HepG2 (cell line): ENCODE measurements around the gene CTTNBP2NL. TPM values are rescaled to one million over a fixed set of nuclear protein-coding genes. Genes with fewer than 3 reads are reported as not detected.

ENCODE experiments used
- CHCHD3 ChIP-seq: sonication (generic); formaldehyde crosslinking; IDR thresholded peaks from 2 replicates; pipeline ENCODE4 v1.8.0; 2022; ENCODE audit warnings: mild to moderate bottlenecking, missing genetic modification reagents, moderate library complexity
- ERF ChIP-seq: IDR thresholded peaks from 2 replicates; pipeline ENCODE4 v1.6.1; 2018; ENCODE audit warnings: missing biosample characterization, missing genetic modification reagents
- FOXP1 ChIP-seq, 2 experiments: fragments of 450-650 bp in 1 of 2; IDR thresholded peaks; 2 replicates each; pipeline ENCODE4 v1.6.1; 2017 to 2018; ENCODE audit warnings: antibody characterized with exemption in 1 of 2
- JUN ChIP-seq: sonication (generic); formaldehyde crosslinking; IDR thresholded peaks from 2 replicates; pipeline ENCODE4 v1.4.0; 2020; ENCODE audit warnings: mild to moderate bottlenecking, missing genetic modification reagents
- MAFG ChIP-seq: sonication (generic); formaldehyde crosslinking; IDR thresholded peaks from 2 replicates; pipeline ENCODE4 v1.5.1; 2020; ENCODE audit warnings: mild to moderate bottlenecking, missing genetic modification reagents
- NCOR1 ChIP-seq: fragments of 200-600 bp; sonication (generic); IDR thresholded peaks from 2 replicates; pipeline ENCODE4 v1.7.0; 2017; ENCODE audit warnings: antibody characterized with exemption, low read length, borderline replicate concordance
- NFE2L1 ChIP-seq: sonication (generic); formaldehyde crosslinking; IDR thresholded peaks from 2 replicates; pipeline ENCODE4 v1.4.0; 2020; ENCODE audit warnings: missing genetic modification reagents, mild to moderate bottlenecking, borderline replicate concordance
- NPAS2 ChIP-seq: sonication (generic); formaldehyde crosslinking; IDR thresholded peaks from 2 replicates; pipeline ENCODE4 v1.8.0; 2022; ENCODE audit warnings: mild to moderate bottlenecking, missing genetic modification reagents, borderline replicate concordance
- RBAK ChIP-seq: sonication (generic); formaldehyde crosslinking; IDR thresholded peaks from 2 replicates; pipeline ENCODE4 v1.5.1; 2020; ENCODE audit warnings: mild to moderate bottlenecking, missing genetic modification reagents
- RFX1 ChIP-seq: fragments of 450-650 bp; IDR thresholded peaks from 2 replicates; pipeline ENCODE4 v1.6.1; 2017
- RXRB ChIP-seq: IDR thresholded peaks from 2 replicates; pipeline ENCODE4 v1.6.1; 2016; ENCODE audit warnings: borderline replicate concordance, missing genetic modification reagents, missing compliant biosample characterization
- TBX3 ChIP-seq: fragments of 450-650 bp; IDR thresholded peaks from 2 replicates; pipeline ENCODE4 v1.6.1; 2017; ENCODE audit warnings: antibody characterized with exemption, mild to moderate bottlenecking, inconsistent platforms, borderline replicate concordance
- TEF ChIP-seq: sonication (generic); formaldehyde crosslinking; IDR thresholded peaks from 2 replicates; pipeline ENCODE4 v1.5.0; 2020; ENCODE audit warnings: missing genetic modification reagents
- YEATS2 ChIP-seq: sonication (generic); formaldehyde crosslinking; IDR thresholded peaks from 2 replicates; pipeline ENCODE4 v1.4.0; 2020; ENCODE audit warnings: missing genetic modification reagents, borderline replicate concordance
- ZC3H4 ChIP-seq: sonication (generic); formaldehyde crosslinking; IDR thresholded peaks from 2 replicates; pipeline ENCODE4 v1.4.0; 2020; ENCODE audit warnings: missing genetic modification reagents, borderline replicate concordance
- ZGPAT ChIP-seq: IDR thresholded peaks from 2 replicates; pipeline ENCODE4 v1.6.1; 2016; ENCODE audit warnings: mild to moderate bottlenecking
- ZNF224 ChIP-seq: sonication (generic); formaldehyde crosslinking; IDR thresholded peaks from 2 replicates; pipeline ENCODE4 v1.5.0; 2020; ENCODE audit warnings: mild to moderate bottlenecking, missing genetic modification reagents
- ZNF570 ChIP-seq: sonication (generic); formaldehyde crosslinking; IDR thresholded peaks from 2 replicates; pipeline ENCODE4 v1.4.0; 2020; ENCODE audit warnings: mild to moderate bottlenecking, missing genetic modification reagents, borderline replicate concordance
- ZNF619 ChIP-seq: sonication (generic); formaldehyde crosslinking; IDR thresholded peaks from 2 replicates; pipeline ENCODE4 v1.4.0; 2020; ENCODE audit warnings: mild to moderate bottlenecking, missing genetic modification reagents
- ZNF800 ChIP-seq: sonication (generic); formaldehyde crosslinking; IDR thresholded peaks from 2 replicates; pipeline ENCODE4 v1.4.0; 2020; ENCODE audit warnings: missing genetic modification reagents
- ZNF879 ChIP-seq: sonication (generic); formaldehyde crosslinking; IDR thresholded peaks from 2 replicates; pipeline ENCODE4 v1.8.1; 2023; ENCODE audit warnings: missing genetic modification reagents
- polyA plus RNA-seq, 8 experiments: library from polyadenylated mRNA; depleted of rRNA in 3 of 8; stranded (reverse) in 7 of 8; unstranded in 1 of 8; fragments of >200 nt; fragmentation: Illumina TruSeq in 4 of 8; extraction: Trizol in 4 of 8; gene quantifications; 2 replicates each; pipeline versions ENCODE4 v1.2.1 to v1.2.3, GENCODE V29; 2011 to 2016; ENCODE audit warnings: low read depth in 4 of 8, missing spikeins in 1 of 8, mixed read lengths in 1 of 8; ENCODE audit not compliant: insufficient read depth in 1 of 8
- total RNA-seq, 5 experiments: library from RNA; depleted of rRNA; stranded (reverse); fragments of >200 nt; fragmentation: Illumina TruSeq; extraction: Trizol; gene quantifications; 2 replicates each; pipeline ENCODE4 v1.2.3, GENCODE V29; 2016; ENCODE audit warnings: low read depth in 1 of 5

CTTNBP2NL gene
- total and polyA plus RNA-seq, 2 of the 13 experiments (the other 11 are each of a cell fraction or from before 2014, with no cell fraction given): 2.1 to 4.1 TPM

GRCh38 chr1:112369392-112370285 is 26.4 kb upstream of the CTTNBP2NL start (continued):
- TF ChIP-seq NPAS2 (CRISPR knock-in tag) (no peak), MAFG (CRISPR knock-in tag) (no peak), RFX1 (no peak), RBAK (CRISPR knock-in tag) (no peak), ZNF800 (CRISPR knock-in tag) (no peak), CHCHD3 (CRISPR knock-in tag) (no peak), FOXP1 (IDR thresholded peaks at IDR 0.05) (no peak), FOXP1 (CRISPR knock-in tag; IDR thresholded peaks at IDR 0.05) (no peak), RXRB (no peak), ERF (CRISPR knock-in tag) (no peak), NCOR1 (no peak), TEF (CRISPR knock-in tag) (no peak), ZC3H4 (CRISPR knock-in tag) (no peak), ZNF879 (CRISPR knock-in tag) (no peak), ZNF619 (CRISPR knock-in tag) (no peak), ZNF570 (CRISPR knock-in tag) (no peak), ZNF224 (CRISPR knock-in tag) (no peak), ZGPAT (CRISPR knock-in tag) (0 out of 2 replicates have a peak, but pooled peaks have one; percentile 33), TBX3 (no peak), NFE2L1 (CRISPR knock-in tag) (no peak), YEATS2 (no peak), JUN (CRISPR knock-in tag) (no peak)
